GM12891 (cell line): ENCODE data around the gene CTSD.

Experiments used
- POLR2A ChIP-seq: IDR thresholded peaks from 2 replicates; pipeline ENCODE4 v1.6.1; 2011; ENCODE audit warnings: low read depth, low read length, control low read depth
- POLR2AphosphoS5 ChIP-seq: IDR thresholded peaks from 2 replicates; pipeline ENCODE4 v1.6.1; 2011; ENCODE audit warnings: low read depth, low read length, control low read depth
- POU2F2 ChIP-seq: IDR thresholded peaks from 2 replicates; pipeline ENCODE4 v1.6.1; 2011; ENCODE audit warnings: low read depth, mild to moderate bottlenecking, control low read depth, low read length, moderate library complexity
- SPI1 ChIP-seq: IDR thresholded peaks from 2 replicates; pipeline ENCODE4 v1.6.1; 2011; ENCODE audit warnings: low read depth, low read length, control low read depth
- TAF1 ChIP-seq: IDR thresholded peaks from 2 replicates; pipeline ENCODE4 v1.6.1; 2011; ENCODE audit warnings: low read depth, low read length, control low read depth

DNA sequence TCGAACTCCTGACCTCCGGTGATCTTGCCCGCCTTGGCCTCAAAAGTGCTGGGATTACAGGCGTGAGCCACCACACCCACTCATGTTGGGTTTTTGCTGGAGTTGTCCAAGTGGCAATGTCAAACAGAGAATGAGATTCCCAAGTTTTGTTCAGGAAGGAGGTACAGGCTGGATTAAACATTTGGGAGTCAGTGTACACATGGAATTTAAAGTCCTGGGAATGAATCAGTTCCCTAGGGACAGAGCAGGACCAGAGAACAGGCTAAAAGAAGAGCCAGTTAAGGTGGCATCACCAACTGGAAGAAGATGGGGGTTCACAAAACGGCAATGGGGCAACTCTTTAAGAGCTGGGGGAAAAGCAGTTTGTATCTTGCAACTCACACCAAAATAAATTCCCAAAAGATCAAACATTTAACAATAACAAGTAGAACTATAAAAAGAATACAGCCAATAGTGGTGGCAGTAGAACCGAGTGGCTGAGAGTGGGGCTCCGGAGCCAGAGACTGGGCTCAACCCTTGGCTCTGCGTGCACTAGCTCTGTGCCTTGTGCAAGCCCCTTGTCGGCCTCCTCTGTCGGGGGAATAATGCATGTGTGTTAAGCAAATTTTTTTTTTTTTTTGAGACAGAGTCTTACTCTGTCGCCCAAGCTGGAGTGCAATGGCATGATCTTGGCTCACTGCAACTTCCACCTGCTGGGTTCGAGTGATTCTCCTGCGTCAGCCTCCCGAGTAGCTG lies 33.8 kb upstream of the CTSD start:
- TF ChIP-seq POLR2A (no peak), TAF1 (no peak), POLR2AphosphoS5 (no peak), POU2F2 (no peak), SPI1 (no peak)
